Right renal pelvis (tissue), 4 donors: ENCODE data around the gene PRKG2. TPM values are rescaled to one million over a fixed set of nuclear protein-coding genes. Genes with fewer than 3 reads are reported as not detected.

Experiments
- DNase-seq, 4 donors: peaks; one replicate each; pipeline ENCODE4 v3.0.0-alpha.2; 2013; ENCODE audit warnings: low read depth in 4 of 4, low spot score in 3 of 4, missing footprints in 1 of 4
- polyA plus RNA-seq, 4 donors: library from polyadenylated mRNA; unstranded; fragments of 120-200 nt; gene quantifications; one replicate each; pipeline ENCODE4 v1.2.1, GENCODE V29; 2013; ENCODE audit not compliant: insufficient read length in 4 of 4

Gene PRKG2
- polyA plus RNA-seq, 4 donors = 1.1 to 2.4 (median 1.9) TPM

DNA sequence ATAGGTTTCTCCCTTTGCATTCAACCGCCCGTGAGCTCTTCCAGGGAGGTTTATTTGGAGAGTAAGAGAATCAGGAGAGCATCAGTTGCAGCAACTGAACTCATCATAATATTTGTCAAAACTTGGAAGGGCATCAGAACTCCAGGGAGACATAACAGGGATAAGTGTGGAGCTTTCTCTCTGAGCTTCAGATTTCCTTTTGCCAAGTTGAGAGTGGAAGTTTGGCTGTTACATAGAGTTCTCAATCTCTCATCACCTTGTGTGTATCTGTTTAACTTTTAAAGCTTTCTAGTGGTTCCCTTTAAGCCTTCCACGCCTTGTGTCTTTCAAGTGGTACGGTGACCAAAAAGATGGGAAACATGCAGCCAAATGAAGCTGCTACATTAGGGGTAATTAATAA lies 165.7 kb downstream of the PRKG2 start:
- no peak for DNase-seq

DNA sequence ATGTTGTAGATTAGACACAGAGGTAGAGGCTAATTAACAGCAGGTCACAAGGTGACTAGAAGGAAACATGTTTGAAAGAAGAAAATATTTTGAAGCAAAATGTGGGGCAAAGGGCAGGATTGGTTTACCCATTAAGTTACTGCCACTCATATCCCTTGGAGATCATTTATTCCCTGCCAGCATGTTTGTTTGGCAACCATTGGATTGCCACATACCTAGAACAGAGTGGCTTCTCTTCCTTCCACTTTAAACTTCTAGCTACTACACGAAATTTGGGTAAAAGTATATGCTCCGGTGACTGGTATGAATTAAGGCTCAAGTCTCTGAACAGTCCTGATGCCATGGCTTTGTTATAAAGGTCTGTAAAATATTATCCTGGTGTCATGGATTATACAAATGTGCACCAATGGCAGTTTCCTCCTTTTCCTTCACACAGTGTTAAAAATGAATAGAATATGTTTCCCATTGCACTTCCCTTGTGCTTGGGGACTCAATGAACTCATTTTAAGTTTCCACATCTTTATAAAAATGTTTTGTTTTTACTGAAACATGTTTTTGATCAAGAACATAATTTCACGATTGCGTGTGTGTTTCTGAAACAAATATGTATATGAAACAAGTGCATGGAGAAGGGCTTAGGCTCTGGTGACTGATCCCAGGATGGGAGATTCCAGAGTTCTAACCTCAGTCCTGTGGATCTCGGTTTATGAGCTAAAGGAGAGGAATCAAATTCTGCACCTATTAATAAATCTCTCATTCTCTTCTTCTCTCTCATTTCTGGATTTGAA lies 172.2 kb downstream of the PRKG2 start:
- no peak for DNase-seq

GRCh38 chr4:81040012-81040659 lies 174.9 kb downstream of the PRKG2 start:
- DNase-seq = no peak

- DNase-seq = no peak
Observed at GRCh38 chr4:81039351-81039972, 175.6 kb downstream of the PRKG2 start.

DNA sequence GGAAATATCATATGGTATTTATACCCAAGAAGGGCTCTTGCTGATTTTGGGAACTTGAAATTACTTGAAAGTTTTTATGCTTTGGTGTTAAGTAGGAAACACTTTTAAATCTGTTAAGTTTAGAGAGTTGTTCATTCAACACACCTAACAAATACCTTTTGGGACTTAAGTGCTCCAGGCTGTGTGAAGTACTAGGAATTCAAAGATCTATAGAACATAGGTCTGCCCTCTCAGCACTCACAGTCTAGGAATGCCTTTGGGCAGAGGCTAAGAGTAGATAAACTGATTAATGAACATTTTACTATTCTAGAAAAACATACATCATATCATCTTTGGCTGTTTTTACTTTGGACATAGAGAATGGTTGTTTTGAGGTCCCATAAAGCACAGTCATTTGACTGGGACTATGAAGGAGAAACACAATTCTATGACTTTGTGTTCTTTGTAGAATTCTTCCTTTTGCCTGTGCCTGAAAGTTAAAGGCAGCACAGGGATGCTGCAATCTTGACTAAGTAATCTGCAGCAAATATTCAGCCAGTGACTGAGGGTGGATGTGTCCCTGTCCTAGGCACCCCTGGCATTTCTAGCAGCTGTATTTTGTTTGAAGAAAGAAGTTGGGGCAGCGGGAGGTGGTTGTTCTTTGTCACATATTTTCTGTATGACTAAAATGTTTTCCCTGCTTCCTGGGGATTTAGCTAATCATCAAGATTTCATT lies 176.2 kb downstream of the PRKG2 start:
- no peak for DNase-seq

Other genes with a start within 250 kb of the PRKG2 start
- gene BMP3, start 184.5 kb downstream of the PRKG2 start, polyA plus RNA-seq = 10 to 100 TPM; 15.9 to 24.1 (median 18.3) TPM